Mesothelial cell of epicardium (in vitro differentiated cells): Measurements from ENCODE around the gene CD81. TPM values are rescaled to one million over a fixed set of nuclear protein-coding genes. Genes with fewer than 3 reads are reported as not detected.
"Not testable (repeated sequence)": the region's sequence is repeated elsewhere in the genome, so short reads cannot be mapped to it uniquely, and the experiment has no call there.

Source experiments
- DNase-seq, 2 experiments: peaks; one replicate each; pipeline ENCODE4 v3.0.0; 2021; ENCODE audit warnings: low spot score in 2 of 2; ENCODE audit not compliant: unreplicated experiment in 2 of 2
- H3K27ac Mint-ChIP-seq: 2 replicates; pipeline ENCODE4 v1.8.0; 2021; ENCODE audit warnings: mixed read lengths
- H3K27me3 Mint-ChIP-seq: 2 replicates; pipeline ENCODE4 v1.8.0; 2021; ENCODE audit warnings: low read depth, mixed read lengths
- H3K36me3 Mint-ChIP-seq: 2 replicates; pipeline ENCODE4 v1.8.0; 2021; ENCODE audit warnings: mixed read lengths
- H3K4me1 Mint-ChIP-seq: 2 replicates; pipeline ENCODE4 v1.8.0; 2021; ENCODE audit warnings: mixed read lengths
- H3K4me3 Mint-ChIP-seq: 2 replicates; pipeline ENCODE4 v1.8.0; 2021; ENCODE audit warnings: mild to moderate bottlenecking, moderate library complexity, mixed read lengths
- H3K9me3 Mint-ChIP-seq: 2 replicates; pipeline ENCODE4 v1.8.0; 2021; ENCODE audit warnings: mixed read lengths
- CTCF ChIP-seq: fragments of 200-600 bp; sonication (generic); IDR thresholded peaks from one replicate; pipeline ENCODE4 v1.5.0; 2021; ENCODE audit warnings: antibody characterized with exemption; ENCODE audit not compliant: unreplicated experiment
- total RNA-seq: library from RNA; stranded (reverse); gene quantifications from 3 replicates; pipeline ENCODE4 v1.2.1, GENCODE V29; 2021

The CD81 gene
- total RNA-seq, 1 donor from 2014 or later, result 410 TPM

DNA sequence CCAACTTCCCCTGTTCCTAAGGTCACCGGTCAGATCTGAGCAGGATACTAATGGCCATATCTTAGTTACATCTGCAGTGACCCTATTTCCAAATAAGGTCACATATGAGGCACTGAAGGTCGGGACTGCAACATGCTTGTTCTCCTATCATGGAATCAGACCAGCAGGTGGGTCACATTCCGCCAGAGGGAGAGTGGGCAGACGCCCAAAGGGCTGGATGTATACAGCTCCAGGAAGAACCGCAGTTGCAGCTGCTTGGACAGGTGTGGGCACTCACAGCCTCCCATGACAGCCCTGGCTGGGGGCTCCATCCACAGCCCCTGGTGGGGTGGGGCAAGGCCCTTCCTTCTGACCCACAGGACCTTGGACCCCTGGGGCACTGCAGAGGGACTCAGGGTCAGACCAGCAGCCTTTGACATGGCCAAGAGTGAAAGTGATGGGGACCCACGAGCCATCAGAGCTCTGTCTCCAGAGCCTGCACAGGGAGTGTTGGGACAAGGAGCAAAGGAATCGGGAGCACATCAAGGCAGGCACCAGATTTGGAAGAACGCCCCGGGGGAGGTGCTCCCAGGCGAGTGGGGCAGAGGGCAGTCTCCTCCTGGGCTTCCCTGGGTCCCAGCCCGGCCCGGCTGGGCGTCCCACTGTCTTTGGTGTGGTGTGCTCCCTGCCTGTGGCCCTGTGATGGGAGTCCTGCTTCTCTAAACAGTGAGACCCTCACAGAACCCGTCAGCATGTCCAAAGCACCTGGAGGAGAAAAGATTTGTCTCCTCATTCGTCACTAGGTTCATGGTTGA, 13.3 kb upstream of the CD81 start:
- Mint-ChIP-seq H3K27ac (no peak overlapping the region), H3K36me3 (no peaks in the 10 kb centered on the region), H3K9me3 (no peaks in the 10 kb centered on the region), H3K27me3 (no peaks in the 10 kb centered on the region), H3K4me1 (no peaks in the 10 kb centered on the region), H3K4me3 (no peak overlapping the region)
- no peak for DNase-seq
- no peak for TF ChIP-seq CTCF

GRCh38 chr11:2364386-2364785, 12.7 kb upstream of the CD81 start:
- H3K4me1 Mint-ChIP-seq, DNase-seq, H3K4me3 Mint-ChIP-seq, H3K9me3 Mint-ChIP-seq, H3K27ac Mint-ChIP-seq, H3K27me3 Mint-ChIP-seq, H3K36me3 Mint-ChIP-seq: not testable (repeated sequence)

- no peak for DNase-seq
- no peaks in the 10 kb centered on the region for H3K36me3 Mint-ChIP-seq
- no peak for TF ChIP-seq CTCF
- no peaks in the 10 kb centered on the region for H3K9me3 Mint-ChIP-seq
- no peaks in the 10 kb centered on the region for H3K4me1 Mint-ChIP-seq
- H3K27me3 Mint-ChIP-seq, result no peaks in the 10 kb centered on the region
- no peak overlapping the region for H3K27ac Mint-ChIP-seq
- no peak overlapping the region for H3K4me3 Mint-ChIP-seq
Measured at GRCh38 chr11:2365571-2366210, 11.4 kb upstream of the CD81 start.

DNA sequence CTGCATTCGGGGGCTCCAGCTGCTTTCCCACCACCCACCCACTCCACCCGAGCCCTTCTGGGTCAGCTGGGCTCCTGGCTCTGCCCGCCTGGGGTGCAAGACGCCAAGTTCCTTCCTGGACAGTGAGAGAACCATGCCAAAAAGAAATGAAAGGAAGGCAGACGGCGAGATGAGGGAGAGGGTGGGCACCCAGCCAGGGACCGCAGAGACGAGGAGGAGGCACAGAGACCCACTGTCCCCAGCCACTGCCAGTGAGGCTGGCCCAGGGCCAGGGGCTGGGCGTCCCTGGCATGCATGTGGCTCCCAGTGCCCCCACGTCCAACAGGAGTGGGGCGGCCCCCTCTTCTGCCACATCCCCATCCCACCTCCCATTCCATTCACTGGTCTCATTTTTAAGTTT, 10.8 kb upstream of the CD81 start:
- Mint-ChIP-seq H3K4me1 (no peaks in the 10 kb centered on the region), H3K36me3 (no peaks in the 10 kb centered on the region), H3K27ac (no peak overlapping the region), H3K27me3 (no peaks in the 10 kb centered on the region), H3K4me3 (no peak overlapping the region), H3K9me3 (no peaks in the 10 kb centered on the region)
- no peak for DNase-seq
- TF ChIP-seq CTCF, result no peak

GRCh38 chr11:2366733-2367132, 10.4 kb upstream of the CD81 start:
- no peak for DNase-seq
- Mint-ChIP-seq H3K36me3 (no peaks in the 10 kb centered on the region), H3K4me3 (no peak overlapping the region), H3K27ac (no peak overlapping the region), H3K27me3 (no peaks in the 10 kb centered on the region), H3K9me3 (peaks cover 4% of the 10 kb centered on the region), H3K4me1 (no peaks in the 10 kb centered on the region)
- TF ChIP-seq CTCF, result no peak
